ENCODE data around the gene RPSA.
"Not testable (repeated sequence)": the region's sequence is repeated elsewhere in the genome, so short reads cannot be mapped to it uniquely, and the experiment has no call there.

Gene RPSA

GRCh38 chr3:39390181-39390580 lies 16.3 kb upstream of the RPSA start:
- no peak for DNase-seq

- no peak for DNase-seq
These were observed 9.8 kb upstream of the RPSA start for GRCh38 chr3:39396690-39397089.

- DNase-seq = no peak
These were observed 7.8 kb upstream of the RPSA start for GRCh38 chr3:39398700-39399099.

GRCh38 chr3:39401983-39402382 lies 4.5 kb upstream of the RPSA start:
- no peak for DNase-seq

- no peak for DNase-seq
These were observed 1.4 kb upstream of the RPSA start for GRCh38 chr3:39404943-39405686.

GRCh38 chr3:39405687-39406367 lies 693 bp upstream of the RPSA start:
- DNase-seq = no peak

- DNase-seq = no peak
These were observed 724 bp downstream of the RPSA start for GRCh38 chr3:39407259-39407629.

- DNase-seq = no peak
These were observed 1.4 kb downstream of the RPSA start for GRCh38 chr3:39407773-39408492.

GRCh38 chr3:39408493-39409372 lies 2.2 kb downstream of the RPSA start:
- DNase-seq = no peak

GRCh38 chr3:39409514-39410136 lies 3.1 kb downstream of the RPSA start:
- no peak for DNase-seq

- no peak for DNase-seq
These were observed 4.4 kb downstream of the RPSA start for GRCh38 chr3:39410893-39411292.

- no peak for DNase-seq
These were observed 6.2 kb downstream of the RPSA start for GRCh38 chr3:39412668-39413260.

GRCh38 chr3:39413691-39414420 lies 7.3 kb downstream of the RPSA start:
- no peak for DNase-seq

GRCh38 chr3:39414421-39414907 lies 7.9 kb downstream of the RPSA start:
- DNase-seq = no peak

- DNase-seq = not testable (repeated sequence)
These were observed 8.8 kb downstream of the RPSA start for GRCh38 chr3:39415302-39415701.

- DNase-seq = no peak
These were observed 9.5 kb downstream of the RPSA start for GRCh38 chr3:39415983-39416382.

GRCh38 chr3:39416998-39417397 lies 10.5 kb downstream of the RPSA start:
- DNase-seq = not testable (repeated sequence)

GRCh38 chr3:39418556-39419225 lies 12.2 kb downstream of the RPSA start:
- not testable (repeated sequence) for DNase-seq

- DNase-seq = no peak
These were observed 13.3 kb downstream of the RPSA start for GRCh38 chr3:39419742-39420315.

- no peak for DNase-seq
These were observed 14.0 kb downstream of the RPSA start for GRCh38 chr3:39420543-39420942.

Measured in GDM1 (cell line).